SU-DHL-6 (cell line): ENCODE measurements around the gene PRR23E.

Source experiments
- H2AFZ ChIP-seq: fragments of 200-600 bp; sonication (generic); 2 replicates; pipeline ENCODE4 v1.6.1; 2014; ENCODE audit warnings: low read depth, mild to moderate bottlenecking, moderate library complexity, mixed read lengths, antibody characterized with exemption, low read length; ENCODE audit not compliant: severe bottlenecking
- H3F3A ChIP-seq: fragments of 200-600 bp; shearing (Covaris generic); 2 replicates; pipeline ENCODE4 v1.6.0; 2016; ENCODE audit warnings: antibody characterized with exemption, mild to moderate bottlenecking; ENCODE audit not compliant: insufficient read depth
- H3K27ac ChIP-seq: fragments of 200-600 bp; sonication (generic); 2 replicates; pipeline ENCODE4 v1.5.1; 2016; ENCODE audit warnings: low read depth, mild to moderate bottlenecking, low read length, moderate library complexity, mixed read lengths
- H3K27me3 ChIP-seq: fragments of 200-600 bp; sonication (generic), shearing (Covaris generic); 2 replicates; pipeline ENCODE4 v1.6.0; 2014; ENCODE audit warnings: mild to moderate bottlenecking, low read length
- H3K36me3 ChIP-seq: fragments of 200-600 bp; sonication (generic); 2 replicates; pipeline ENCODE4 v1.6.1; 2014; ENCODE audit warnings: mild to moderate bottlenecking, low read length, mixed read lengths
- H3K4me2 ChIP-seq: fragments of 300-600, 200-600 bp; shearing (Covaris generic), sonication (generic); 2 replicates; pipeline ENCODE4 v1.6.0; 2014; ENCODE audit warnings: low read length, low read depth, mild to moderate bottlenecking; ENCODE audit not compliant: poor library complexity, severe bottlenecking
- H3K4me3 ChIP-seq: fragments of 200-600 bp; sonication (generic); 2 replicates; pipeline ENCODE4 v1.5.1; 2014; ENCODE audit warnings: antibody characterized with exemption, low read length, mild to moderate bottlenecking, mixed read lengths; ENCODE audit not compliant: insufficient read depth, poor library complexity, severe bottlenecking
- H3K79me2 ChIP-seq: fragments of 200-600 bp; sonication (generic); 2 replicates; pipeline ENCODE4 v1.6.1; 2014; ENCODE audit warnings: mild to moderate bottlenecking, low read length, moderate library complexity; ENCODE audit not compliant: insufficient read depth
- H3K9ac ChIP-seq: fragments of 200-600 bp; sonication (generic); 2 replicates; pipeline ENCODE4 v1.7.0; 2014; ENCODE audit warnings: mild to moderate bottlenecking, low read length
- H3K9me2 ChIP-seq: fragments of 200-600 bp; sonication (generic); replicated peaks from 2 replicates; pipeline ENCODE4 v1.6.1; 2014; ENCODE audit warnings: low read length; ENCODE audit not compliant: insufficient read depth
- H3K9me3 ChIP-seq: fragments of 200-600 bp; sonication (generic); 2 replicates; pipeline ENCODE4 v1.6.1; 2014; ENCODE audit warnings: low read length, mixed read lengths; ENCODE audit not compliant: insufficient read depth
- H4K20me1 ChIP-seq: fragments of 200-600 bp; sonication (generic); 2 replicates; pipeline ENCODE4 v1.6.1; 2014; ENCODE audit warnings: low read depth, mild to moderate bottlenecking, antibody characterized with exemption, low read length, moderate library complexity, mixed read lengths
- CTCF ChIP-seq: fragments of 200-600 bp; sonication (generic); IDR thresholded peaks from one replicate; pipeline ENCODE4 v1.5.1; 2017; ENCODE audit warnings: antibody characterized with exemption, mild to moderate bottlenecking, low read length, moderate library complexity; ENCODE audit not compliant: insufficient read depth, poor library complexity, severe bottlenecking
- EZH2phosphoT487 ChIP-seq: fragments of 200-600 bp; sonication (generic), shearing (Covaris generic); conservative IDR thresholded peaks from 2 replicates; pipeline ENCODE4 v1.6.1; 2018; ENCODE audit warnings: mild to moderate bottlenecking, antibody characterized with exemption, low read length, moderate library complexity, mixed read lengths

Gene PRR23E

GRCh38 chr3:127170814-127171213, 22.1 kb upstream of the PRR23E start:
- H3K79me2 ChIP-seq, result no peaks in the 10 kb centered on the region
- H3K36me3 ChIP-seq, result no peaks in the 10 kb centered on the region
- no peak overlapping the region for H3K27ac ChIP-seq
- TF ChIP-seq EZH2phosphoT487 (no peak), CTCF (no peak)
- H3K9ac ChIP-seq, result no peak overlapping the region
- no peaks in the 10 kb centered on the region for H3K9me2 ChIP-seq
- H3K4me2 ChIP-seq, result no peak overlapping the region
- no peaks in the 10 kb centered on the region for H3F3A ChIP-seq
- no peak overlapping the region for H3K4me3 ChIP-seq
- no peaks in the 10 kb centered on the region for H3K9me3 ChIP-seq
- H3K27me3 ChIP-seq, result no peaks in the 10 kb centered on the region
- H2AFZ ChIP-seq, result no peak overlapping the region
- no peaks in the 10 kb centered on the region for H4K20me1 ChIP-seq

- Histone ChIP-seq H3K9me2 (no peaks in the 10 kb centered on the region), H3K4me3 (no peak overlapping the region), H3K4me2 (no peak overlapping the region), H3K79me2 (no peaks in the 10 kb centered on the region), H2AFZ (no peak overlapping the region), H3K9ac (no peak overlapping the region), H3K27me3 (no peaks in the 10 kb centered on the region), H3K27ac (no peak overlapping the region), H4K20me1 (no peaks in the 10 kb centered on the region), H3K9me3 (no peaks in the 10 kb centered on the region), H3K36me3 (no peaks in the 10 kb centered on the region), H3F3A (no peaks in the 10 kb centered on the region)
- TF ChIP-seq EZH2phosphoT487 (no peak), CTCF (no peak)
These were observed 21.6 kb upstream of the PRR23E start for GRCh38 chr3:127171320-127171719.

- H3K9ac ChIP-seq, result no peak overlapping the region
- no peaks in the 10 kb centered on the region for H3F3A ChIP-seq
- no peak overlapping the region for H3K4me3 ChIP-seq
- H3K36me3 ChIP-seq, result no peaks in the 10 kb centered on the region
- H3K79me2 ChIP-seq, result no peaks in the 10 kb centered on the region
- H4K20me1 ChIP-seq, result no peaks in the 10 kb centered on the region
- no peaks in the 10 kb centered on the region for H3K27me3 ChIP-seq
- no peak overlapping the region for H3K27ac ChIP-seq
- no peak overlapping the region for H3K4me2 ChIP-seq
- H3K9me3 ChIP-seq, result no peaks in the 10 kb centered on the region
- no peak overlapping the region for H2AFZ ChIP-seq
- no peaks in the 10 kb centered on the region for H3K9me2 ChIP-seq
- TF ChIP-seq EZH2phosphoT487 (no peak), CTCF (no peak)
These were observed 21.2 kb upstream of the PRR23E start for GRCh38 chr3:127171721-127172120.
